Measurements from ENCODE around the gene CAD.
"Not testable (repeated sequence)": the region's sequence is repeated elsewhere in the genome, so short reads cannot be mapped to it uniquely, and the experiment has no call there.

The CAD gene

GRCh38 chr2:27189989-27190388, 27.2 kb upstream of the CAD start:
- Histone ChIP-seq H3K4me2 (ENCODE audit: low read length) (no peak overlapping the region), H3K9me3 (ENCODE audit: control insufficient read depth, insufficient read depth, low read length) (no peaks in the 10 kb centered on the region), H3K79me2 (ENCODE audit: control insufficient read depth, low read length) (no peaks in the 10 kb centered on the region), H3K36me3 (ENCODE audit: control insufficient read depth, low read length) (no peaks in the 10 kb centered on the region), H3K4me1 (ENCODE audit: control insufficient read depth, low read length) (peaks cover 40% of the 10 kb centered on the region), H3K4me3 (ENCODE audit: low read length) (no peak overlapping the region), H3K27ac (ENCODE audit: low read depth, low read length) (no peak overlapping the region), H4K20me1 (ENCODE audit: control insufficient read depth, insufficient read depth, low read depth, low read length) (no peaks in the 10 kb centered on the region), H3K27me3 (ENCODE audit: control insufficient read depth, low read length) (no peaks in the 10 kb centered on the region), H3K9me2 (replicated peaks; ENCODE audit: control insufficient read depth, low read length) (no peaks in the 10 kb centered on the region), H3F3A (ENCODE audit: control insufficient read depth, insufficient read depth) (peaks cover 15% of the 10 kb centered on the region)
- TF ChIP-seq EZH2phosphoT487 (IDR thresholded peaks at IDR 0.05; ENCODE audit: borderline replicate concordance, low read length): no peak
- TF ChIP-seq CTCF (IDR thresholded peaks at IDR 0.05; ENCODE audit: low read depth, low read length, poor library complexity, severe bottlenecking): no peak

- no peak for TF ChIP-seq EZH2phosphoT487 (IDR thresholded peaks at IDR 0.05; ENCODE audit: borderline replicate concordance, low read length)
- TF ChIP-seq CTCF (IDR thresholded peaks at IDR 0.05; ENCODE audit: low read depth, low read length, poor library complexity, severe bottlenecking): peak; percentile 83
- Histone ChIP-seq H3K79me2 (ENCODE audit: control insufficient read depth, low read length) (no peaks in the 10 kb centered on the region), H3K36me3 (ENCODE audit: control insufficient read depth, low read length) (no peaks in the 10 kb centered on the region), H3K4me3 (ENCODE audit: low read length) (no peak overlapping the region), H3K4me1 (ENCODE audit: control insufficient read depth, low read length) (peaks cover 42% of the 10 kb centered on the region), H3K9me3 (ENCODE audit: control insufficient read depth, insufficient read depth, low read length) (no peaks in the 10 kb centered on the region), H3K9me2 (replicated peaks; ENCODE audit: control insufficient read depth, low read length) (no peaks in the 10 kb centered on the region), H3K4me2 (ENCODE audit: low read length) (peak overlapping the region; percentile 9; the same call in 1 of the 2 replicates), H3K27me3 (ENCODE audit: control insufficient read depth, low read length) (no peaks in the 10 kb centered on the region), H4K20me1 (ENCODE audit: control insufficient read depth, insufficient read depth, low read depth, low read length) (no peaks in the 10 kb centered on the region), H3F3A (ENCODE audit: control insufficient read depth, insufficient read depth) (peaks cover 20% of the 10 kb centered on the region), H3K27ac (ENCODE audit: low read depth, low read length) (no peak overlapping the region)
These were observed 25.9 kb upstream of the CAD start for GRCh38 chr2:27191070-27191829.

- Histone ChIP-seq H3K4me3 (ENCODE audit: low read length) (peak overlapping the region; percentile 41), H3K4me2 (ENCODE audit: low read length) (peak overlapping the region; percentile 64), H3K27ac (ENCODE audit: low read depth, low read length) (peak overlapping the region; percentile 64), H3K36me3 (ENCODE audit: control insufficient read depth, low read length) (peaks cover 7% of the 10 kb centered on the region), H3K9me3 (ENCODE audit: control insufficient read depth, insufficient read depth, low read length) (no peaks in the 10 kb centered on the region), H3K79me2 (ENCODE audit: control insufficient read depth, low read length) (no peaks in the 10 kb centered on the region), H3K27me3 (ENCODE audit: control insufficient read depth, low read length) (no peaks in the 10 kb centered on the region), H3K4me1 (ENCODE audit: control insufficient read depth, low read length) (peaks cover 61% of the 10 kb centered on the region), H4K20me1 (ENCODE audit: control insufficient read depth, insufficient read depth, low read depth, low read length) (no peaks in the 10 kb centered on the region), H3K9me2 (replicated peaks; ENCODE audit: control insufficient read depth, low read length) (no peaks in the 10 kb centered on the region), H3F3A (ENCODE audit: control insufficient read depth, insufficient read depth) (peaks cover 33% of the 10 kb centered on the region)
- TF ChIP-seq EZH2phosphoT487 (IDR thresholded peaks at IDR 0.05; ENCODE audit: borderline replicate concordance, low read length): no peak
- no peak for TF ChIP-seq CTCF (IDR thresholded peaks at IDR 0.05; ENCODE audit: low read depth, low read length, poor library complexity, severe bottlenecking)
These were observed 22.4 kb upstream of the CAD start for GRCh38 chr2:27194538-27195354.

- not testable (repeated sequence) for H3K4me3 ChIP-seq (ENCODE audit: low read length); H3K9me2 ChIP-seq (replicated peaks; ENCODE audit: control insufficient read depth, low read length); H3K9me3 ChIP-seq (ENCODE audit: control insufficient read depth, insufficient read depth, low read length); H3K79me2 ChIP-seq (ENCODE audit: control insufficient read depth, low read length); H4K20me1 ChIP-seq (ENCODE audit: control insufficient read depth, insufficient read depth, low read depth, low read length); H3K27ac ChIP-seq (ENCODE audit: low read depth, low read length); H3K4me2 ChIP-seq (ENCODE audit: low read length); H3K27me3 ChIP-seq (ENCODE audit: control insufficient read depth, low read length)
- peaks cover 61% of the 10 kb centered on the region for H3K4me1 ChIP-seq (ENCODE audit: control insufficient read depth, low read length)
- H3K36me3 ChIP-seq (ENCODE audit: control insufficient read depth, low read length): peaks cover 14% of the 10 kb centered on the region
- peaks cover 33% of the 10 kb centered on the region for H3F3A ChIP-seq (ENCODE audit: control insufficient read depth, insufficient read depth)
These were observed 21.4 kb upstream of the CAD start for GRCh38 chr2:27195799-27196198.

GRCh38 chr2:27198068-27198467, 19.1 kb upstream of the CAD start:
- H3K27ac ChIP-seq (ENCODE audit: low read depth, low read length); H4K20me1 ChIP-seq (ENCODE audit: control insufficient read depth, insufficient read depth, low read depth, low read length); H3K4me3 ChIP-seq (ENCODE audit: low read length); H3K79me2 ChIP-seq (ENCODE audit: control insufficient read depth, low read length); H3K9me3 ChIP-seq (ENCODE audit: control insufficient read depth, insufficient read depth, low read length); H3K9me2 ChIP-seq (replicated peaks; ENCODE audit: control insufficient read depth, low read length); H3K27me3 ChIP-seq (ENCODE audit: control insufficient read depth, low read length); H3K4me2 ChIP-seq (ENCODE audit: low read length): not testable (repeated sequence)
- Histone ChIP-seq H3K4me1 (ENCODE audit: control insufficient read depth, low read length) (peaks cover 45% of the 10 kb centered on the region), H3F3A (ENCODE audit: control insufficient read depth, insufficient read depth) (peaks cover 30% of the 10 kb centered on the region), H3K36me3 (ENCODE audit: control insufficient read depth, low read length) (peaks cover 29% of the 10 kb centered on the region)
